ENCODE results near the gene SMIM32.

Gene SMIM32

DNA sequence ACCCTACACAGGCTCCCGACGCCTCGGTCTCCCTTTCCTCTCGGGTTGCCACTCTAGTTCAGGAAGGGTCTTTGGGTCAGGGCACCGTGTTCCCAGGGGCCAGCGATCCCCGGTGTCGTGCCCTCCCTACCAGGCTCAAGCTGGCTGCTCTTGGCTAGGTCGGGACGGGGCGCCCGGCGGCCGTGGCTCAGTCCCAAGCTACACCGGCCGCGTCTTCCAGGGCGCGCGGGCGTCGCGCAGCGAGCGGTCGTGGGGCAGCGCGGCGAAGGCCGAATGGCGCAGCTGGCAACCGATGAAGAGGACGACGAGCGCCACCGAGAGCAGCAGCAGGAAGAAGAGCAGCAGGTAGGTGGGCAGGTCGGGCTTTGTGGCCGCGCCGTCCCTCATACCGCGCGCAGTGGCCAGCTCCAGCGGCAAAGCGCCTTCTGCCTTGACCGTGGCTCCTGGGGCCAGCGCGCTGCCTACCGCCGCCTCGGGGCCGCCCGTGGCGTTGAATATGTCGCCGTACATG, 892 bp downstream of the SMIM32 start:
- TF ChIP-seq, protein P1, sequence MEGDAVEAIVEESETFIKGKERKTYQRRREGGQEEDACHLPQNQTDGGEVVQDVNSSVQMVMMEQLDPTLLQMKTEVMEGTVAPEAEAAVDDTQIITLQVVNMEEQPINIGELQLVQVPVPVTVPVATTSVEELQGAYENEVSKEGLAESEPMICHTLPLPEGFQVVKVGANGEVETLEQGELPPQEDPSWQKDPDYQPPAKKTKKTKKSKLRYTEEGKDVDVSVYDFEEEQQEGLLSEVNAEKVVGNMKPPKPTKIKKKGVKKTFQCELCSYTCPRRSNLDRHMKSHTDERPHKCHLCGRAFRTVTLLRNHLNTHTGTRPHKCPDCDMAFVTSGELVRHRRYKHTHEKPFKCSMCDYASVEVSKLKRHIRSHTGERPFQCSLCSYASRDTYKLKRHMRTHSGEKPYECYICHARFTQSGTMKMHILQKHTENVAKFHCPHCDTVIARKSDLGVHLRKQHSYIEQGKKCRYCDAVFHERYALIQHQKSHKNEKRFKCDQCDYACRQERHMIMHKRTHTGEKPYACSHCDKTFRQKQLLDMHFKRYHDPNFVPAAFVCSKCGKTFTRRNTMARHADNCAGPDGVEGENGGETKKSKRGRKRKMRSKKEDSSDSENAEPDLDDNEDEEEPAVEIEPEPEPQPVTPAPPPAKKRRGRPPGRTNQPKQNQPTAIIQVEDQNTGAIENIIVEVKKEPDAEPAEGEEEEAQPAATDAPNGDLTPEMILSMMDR (IDR thresholded peaks at IDR 0.05; ENCODE audit: extremely low read depth, insufficient read depth, missing control alignments): no peak
- in situ Hi-C loops (cut with MboI; ENCODE audit: low pct_unique_long_range_greater_than_20kb, low sequenced_read_pairs, unreplicated experiment): no loop called here

DNA sequence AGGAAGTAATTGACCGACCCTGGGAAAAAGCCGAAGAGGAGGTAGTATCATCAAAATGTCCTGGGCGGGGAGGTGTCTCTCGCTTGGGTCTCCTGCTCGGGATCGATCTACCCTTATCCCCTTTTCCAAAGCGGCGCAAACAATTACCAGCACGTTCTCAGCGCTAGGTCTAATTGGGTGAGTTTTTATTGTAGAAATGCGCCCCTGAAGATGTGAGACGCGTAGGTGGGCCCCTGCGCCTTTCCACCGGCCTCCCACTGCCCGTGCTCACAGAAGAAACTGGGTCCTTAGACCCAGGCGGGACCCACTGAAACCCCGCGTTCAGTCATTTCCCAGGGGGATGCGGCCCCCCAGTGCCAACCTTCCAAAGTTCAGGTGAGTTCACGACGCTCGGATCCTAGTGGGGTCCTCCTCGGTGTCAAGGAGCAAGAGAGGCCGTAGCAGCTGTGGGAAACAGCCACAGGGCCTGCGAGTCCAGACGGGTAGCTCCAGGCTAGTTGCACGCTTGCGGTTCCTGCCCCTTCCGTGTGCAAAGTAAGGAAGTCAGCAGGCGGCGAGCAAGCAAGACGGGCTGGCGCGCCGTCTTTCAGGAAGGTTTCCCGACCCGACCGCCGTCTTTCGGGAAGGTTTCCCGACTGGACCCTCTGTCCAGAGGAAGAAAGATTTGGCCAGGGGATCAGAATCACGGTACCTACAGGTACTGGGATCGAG, 1.5 kb downstream of the SMIM32 start:
- in situ Hi-C loops (cut with MboI; ENCODE audit: low pct_unique_long_range_greater_than_20kb, low sequenced_read_pairs, unreplicated experiment): no loop called here
- TF ChIP-seq, protein P1 (IDR thresholded peaks at IDR 0.05; ENCODE audit: extremely low read depth, insufficient read depth, missing control alignments): no peak
- DNase-seq (ENCODE audit: low spot score): no peak

More for the DNA sequence above, 892 bp downstream of the SMIM32 start:
- DNase-seq (ENCODE audit: low spot score): no peak

DNA sequence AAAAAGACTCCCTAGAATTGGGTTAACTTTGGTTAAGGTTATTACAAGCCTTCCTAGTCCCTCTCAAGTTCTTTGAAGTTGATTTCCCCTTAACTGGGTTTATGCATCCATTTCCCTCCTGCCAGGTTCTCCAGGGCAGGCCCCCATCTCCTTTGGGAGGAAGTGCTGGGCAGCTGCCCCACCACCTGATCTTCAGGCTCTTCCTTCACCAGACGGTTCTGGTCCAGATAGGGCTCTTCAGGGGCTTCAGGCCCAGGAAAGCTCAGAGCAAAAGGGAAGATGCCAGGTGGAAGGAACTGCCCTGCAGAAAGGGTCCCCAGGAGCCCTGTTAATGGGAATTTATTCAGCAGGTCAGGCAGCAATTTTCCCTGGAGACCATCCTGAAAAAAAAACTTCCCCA, 2.1 kb downstream of the SMIM32 start:
- TF ChIP-seq, protein P1 (IDR thresholded peaks at IDR 0.05; ENCODE audit: extremely low read depth, insufficient read depth, missing control alignments): no peak
- DNase-seq (ENCODE audit: low spot score): no peak
- in situ Hi-C loops (cut with MboI; ENCODE audit: low pct_unique_long_range_greater_than_20kb, low sequenced_read_pairs, unreplicated experiment): no loop called here

DNA sequence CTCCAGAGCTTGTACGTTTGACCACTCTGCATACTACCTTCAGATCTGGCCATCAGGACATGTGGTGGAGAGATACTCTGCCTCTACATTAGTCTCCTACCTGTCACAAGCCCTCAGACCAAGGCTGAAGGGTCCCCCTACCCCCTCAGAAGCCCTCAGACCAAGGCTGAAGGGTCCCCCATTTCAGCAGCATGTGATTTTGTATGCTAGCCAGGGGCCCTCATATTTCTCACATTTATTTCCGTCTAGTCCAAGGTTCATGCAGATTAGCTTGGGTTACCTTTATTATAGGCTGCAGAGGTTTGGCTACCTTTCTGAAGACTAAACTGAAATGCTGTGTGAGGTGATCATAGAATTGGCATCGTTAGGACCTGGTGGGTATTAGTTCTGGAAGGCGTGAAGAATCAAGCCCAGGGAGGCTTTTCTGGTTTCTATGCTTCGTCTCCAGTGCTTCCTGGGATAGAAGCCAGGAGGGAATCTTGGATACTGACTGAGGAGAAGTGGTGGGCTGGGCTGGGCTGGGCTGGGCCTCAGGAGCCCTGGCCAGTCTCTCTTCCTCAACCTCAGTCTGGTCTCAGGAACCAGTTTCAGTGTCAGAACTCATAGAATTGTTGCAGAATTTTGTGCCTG, 2.8 kb downstream of the SMIM32 start:
- no peak for DNase-seq (ENCODE audit: low spot score)
- TF ChIP-seq, protein P1 (IDR thresholded peaks at IDR 0.05; ENCODE audit: extremely low read depth, insufficient read depth, missing control alignments): no peak
- in situ Hi-C loops (cut with MboI; ENCODE audit: low pct_unique_long_range_greater_than_20kb, low sequenced_read_pairs, unreplicated experiment): no loop called here

DNA sequence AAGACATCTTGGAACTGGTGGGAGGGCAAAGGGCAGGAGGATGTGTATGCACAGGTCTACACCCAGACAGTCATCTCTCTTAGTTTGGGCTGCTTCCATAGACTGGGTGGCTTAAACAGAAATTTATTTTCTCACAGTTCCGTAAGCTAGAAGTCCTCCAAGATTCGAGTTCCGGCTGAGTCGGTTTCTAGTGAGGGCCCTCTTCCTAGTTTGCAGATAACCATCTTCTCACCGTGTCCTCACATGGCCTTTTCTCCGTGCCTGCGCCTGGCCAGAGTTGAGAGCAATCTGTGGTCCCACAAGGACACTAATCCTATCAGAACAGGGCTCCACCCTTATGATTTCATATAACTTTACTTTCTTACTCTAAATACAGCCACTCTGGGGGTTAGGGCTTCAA, 4.1 kb downstream of the SMIM32 start:
- in situ Hi-C loops (cut with MboI; ENCODE audit: low pct_unique_long_range_greater_than_20kb, low sequenced_read_pairs, unreplicated experiment): no loop called here
- no peak for DNase-seq (ENCODE audit: low spot score)
- TF ChIP-seq, protein P1 (IDR thresholded peaks at IDR 0.05; ENCODE audit: extremely low read depth, insufficient read depth, missing control alignments): no peak

DNA sequence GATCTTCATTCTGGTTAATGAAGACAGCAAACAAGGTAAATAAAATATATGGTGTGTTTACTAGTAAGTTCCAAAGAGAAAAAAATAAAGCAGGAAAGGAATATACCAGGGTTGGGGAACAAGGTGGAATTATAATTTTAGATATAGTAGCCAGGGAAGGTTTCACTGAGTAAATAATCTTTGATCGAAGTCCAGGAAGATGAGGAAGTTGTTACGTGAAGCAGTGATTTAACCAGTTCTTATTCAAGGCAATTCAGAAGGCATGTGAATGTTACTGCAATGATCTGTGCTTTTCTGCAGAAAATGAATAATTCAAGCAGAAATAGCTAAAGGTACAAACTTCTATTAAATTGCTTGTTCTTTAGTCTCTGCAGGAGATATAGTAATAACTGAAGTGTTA, 6.2 kb downstream of the SMIM32 start:
- TF ChIP-seq, protein P1 (IDR thresholded peaks at IDR 0.05; ENCODE audit: extremely low read depth, insufficient read depth, missing control alignments): no peak
- DNase-seq (ENCODE audit: low spot score): no peak
- in situ Hi-C loops (cut with MboI; ENCODE audit: low pct_unique_long_range_greater_than_20kb, low sequenced_read_pairs, unreplicated experiment): no loop called here

All from GM13977 (cell line).